Adipose tissue (tissue), 3 donors: ENCODE data around the gene WWP2. TPM values are rescaled to one million over a fixed set of nuclear protein-coding genes. Genes with fewer than 3 reads are reported as not detected.

Experiments used
- H3K27ac ChIP-seq: one replicate; pipeline ENCODE4 v1.5.1; 2013; ENCODE audit warnings: low read depth, low read length
- WGBS, 3 donors: extraction: QIAGEN DNeasy Blood & Tissue Kit; methylation state at CpG; one replicate each; pipeline ENCODE4 v1.1.7; 2013; 5-methylcytosine and 5-hydroxymethylcytosine counted together
- polyA plus RNA-seq, 3 donors: library from polyadenylated mRNA; stranded (reverse); fragments of 200-250 nt; gene quantifications; one replicate each; pipeline ENCODE4 v1.2.3, GENCODE V29; 2013
- donor health status: healthy with polysubstance abuse.
- donor health status: Bipolar disorder and iron deficiency.
- donor health status: healthy.

Gene WWP2
- polyA plus RNA-seq, 3 donors, result 18.9 to 25.1 (median 19.6) TPM

GRCh38 chr16:69925311-69925710, 163.2 kb downstream of the WWP2 start:
- H3K27ac ChIP-seq, result no peak overlapping the region
- WGBS, 3 donors, result 56 to 60% (median 60%) methylated on average over 8 of the region's 8 CpGs

GRCh38 chr16:69926241-69926640, 164.1 kb downstream of the WWP2 start:
- H3K27ac ChIP-seq, result no peak overlapping the region
- 80 to 94% (median 90%) methylated on average over 8 of the region's 8 CpGs for WGBS, 3 donors

- H3K27ac ChIP-seq, result no peak overlapping the region
- whole genome bisulfite sequencing, 3 donors, result 43 to 52% (median 48%) methylated on average over 17 of the region's 17 CpGs
These were observed 165.1 kb downstream of the WWP2 start for GRCh38 chr16:69927056-69927757.

DNA sequence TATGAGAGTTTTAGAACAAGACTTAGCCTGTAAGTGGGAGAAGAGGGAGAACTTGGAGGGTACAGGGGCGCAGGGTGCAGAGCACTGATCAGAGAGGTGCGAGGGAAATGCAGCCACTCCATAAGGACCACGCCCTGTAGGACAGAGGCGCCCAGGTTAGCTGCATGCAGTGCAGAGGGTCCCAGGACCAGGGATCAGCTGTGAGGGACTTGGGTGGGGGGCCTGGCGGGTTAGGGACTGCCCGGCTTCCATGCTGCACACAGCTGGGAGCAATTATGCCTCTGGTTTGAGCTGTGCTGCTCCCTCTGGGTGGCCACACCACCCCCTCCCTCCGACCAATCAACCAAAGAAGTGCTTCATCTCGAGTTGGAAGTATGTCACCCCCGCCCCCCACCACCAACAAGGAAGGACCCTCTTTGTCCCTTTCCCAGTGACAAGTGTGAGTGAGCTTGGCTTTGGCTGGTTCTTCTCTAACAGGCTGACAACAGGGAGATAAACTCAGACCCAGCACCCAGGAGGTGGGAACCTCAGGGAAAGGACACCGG, 166.8 kb downstream of the WWP2 start:
- no peak overlapping the region for H3K27ac ChIP-seq
- WGBS, 3 donors, result 84 to 95% (median 94%) methylated on average over 10 of the region's 10 CpGs

DNA sequence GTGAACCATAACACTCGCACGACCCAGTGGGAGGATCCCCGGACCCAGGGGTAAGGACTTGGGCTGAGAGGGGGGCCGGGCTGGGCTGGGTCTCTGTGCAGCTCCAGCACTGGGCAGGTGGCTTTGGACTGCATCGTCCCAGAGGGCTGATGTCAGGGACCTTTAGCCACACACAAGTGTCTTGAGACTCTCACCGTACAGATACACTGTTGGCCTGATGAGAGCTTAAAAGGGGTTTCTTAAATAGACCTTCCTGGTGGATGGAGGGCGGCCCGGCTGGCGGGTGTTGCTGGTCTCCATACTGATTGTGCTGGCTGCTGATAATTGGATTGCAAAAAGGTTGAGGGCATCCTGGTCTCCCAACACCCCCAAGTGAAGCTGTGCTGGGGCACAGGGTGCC, 167.3 kb downstream of the WWP2 start:
- 87 to 97% (median 88%) methylated on average over 9 of the region's 9 CpGs for WGBS, 3 donors
- no peak overlapping the region for H3K27ac ChIP-seq

DNA sequence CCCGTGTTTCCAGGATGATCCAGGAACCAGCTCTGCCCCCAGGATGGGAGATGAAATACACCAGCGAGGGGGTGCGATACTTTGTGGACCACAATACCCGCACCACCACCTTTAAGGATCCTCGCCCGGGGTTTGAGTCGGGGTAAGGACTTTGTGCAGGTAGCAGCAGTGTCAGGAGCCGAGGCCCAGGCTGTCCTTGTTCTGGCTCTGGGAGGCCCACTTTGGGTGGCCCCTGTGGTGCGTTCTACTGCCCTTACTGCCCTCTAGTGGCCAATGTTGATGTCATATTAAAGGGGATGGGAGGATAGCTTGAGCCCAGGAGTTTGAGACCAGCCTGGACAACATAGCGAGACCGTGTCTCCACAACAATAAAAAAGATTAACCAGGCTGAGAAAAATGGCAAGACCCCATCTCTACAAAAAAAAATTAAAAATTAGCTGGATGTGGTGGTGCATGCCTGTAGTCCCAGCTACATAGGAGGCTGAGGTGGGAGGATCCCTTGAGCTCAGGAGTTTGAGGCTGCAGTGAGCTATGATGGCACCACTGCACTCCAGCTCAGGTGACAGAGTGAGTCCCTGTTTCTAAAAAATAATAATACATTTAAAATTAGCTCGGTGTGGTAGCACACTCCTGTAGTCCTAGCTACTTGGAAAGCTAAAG, 168.1 kb downstream of the WWP2 start:
- no peak overlapping the region for H3K27ac ChIP-seq
- WGBS, 3 donors, result 65 to 71% (median 71%) methylated on average over 12 of the region's 12 CpGs

DNA sequence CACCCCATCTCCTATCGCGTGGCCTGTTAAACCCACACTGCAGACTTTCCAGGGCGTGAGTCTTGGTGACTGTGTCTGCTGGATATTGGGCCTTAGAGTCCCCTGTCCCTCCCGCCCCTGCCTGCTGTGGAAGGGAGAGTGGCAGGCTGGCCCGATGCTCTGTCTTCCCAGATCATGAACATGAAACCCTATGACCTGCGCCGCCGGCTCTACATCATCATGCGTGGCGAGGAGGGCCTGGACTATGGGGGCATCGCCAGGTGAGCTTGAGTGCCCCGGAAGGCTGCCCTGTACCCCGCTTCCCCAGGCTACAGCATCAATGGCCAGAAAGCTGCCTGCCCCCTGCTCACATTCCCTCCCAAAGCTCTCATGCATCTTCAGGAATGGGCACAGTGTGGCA, 169.5 kb downstream of the WWP2 start:
- 96 to 97% (median 96%) methylated on average over 13 of the region's 13 CpGs for WGBS, 3 donors
- H3K27ac ChIP-seq, result no peak overlapping the region

GRCh38 chr16:69932228-69932627, 170.1 kb downstream of the WWP2 start:
- H3K27ac ChIP-seq, result no peak overlapping the region
- WGBS, 3 donors, result 86 to 91% (median 87%) methylated on average over 9 of the region's 9 CpGs

GRCh38 chr16:69932691-69933392, 170.7 kb downstream of the WWP2 start:
- WGBS, 3 donors, result 74 to 93% (median 84%) methylated on average over 27 of the region's 27 CpGs
- no peak overlapping the region for H3K27ac ChIP-seq

DNA sequence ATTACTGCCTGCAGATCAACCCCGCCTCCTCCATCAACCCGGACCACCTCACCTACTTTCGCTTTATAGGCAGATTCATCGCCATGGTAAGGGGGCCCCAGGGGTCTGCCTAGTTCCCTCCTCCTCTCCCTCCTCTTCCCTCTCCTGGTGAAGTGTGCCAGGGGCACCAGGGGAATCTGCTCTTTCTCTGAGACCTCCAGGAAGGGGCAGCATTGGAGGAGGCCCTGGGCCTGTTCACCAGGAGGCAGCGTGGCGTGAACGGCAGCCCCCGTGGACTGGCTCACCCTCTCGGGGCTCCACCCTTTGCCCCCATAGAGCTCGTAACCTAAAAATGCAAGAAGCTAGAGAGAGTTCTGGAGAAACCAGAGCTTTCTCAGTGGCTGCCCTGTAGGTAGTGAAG, 171.9 kb downstream of the WWP2 start:
- WGBS, 3 donors, result 80 to 85% (median 83%) methylated on average over 10 of the region's 10 CpGs
- no peak overlapping the region for H3K27ac ChIP-seq

DNA sequence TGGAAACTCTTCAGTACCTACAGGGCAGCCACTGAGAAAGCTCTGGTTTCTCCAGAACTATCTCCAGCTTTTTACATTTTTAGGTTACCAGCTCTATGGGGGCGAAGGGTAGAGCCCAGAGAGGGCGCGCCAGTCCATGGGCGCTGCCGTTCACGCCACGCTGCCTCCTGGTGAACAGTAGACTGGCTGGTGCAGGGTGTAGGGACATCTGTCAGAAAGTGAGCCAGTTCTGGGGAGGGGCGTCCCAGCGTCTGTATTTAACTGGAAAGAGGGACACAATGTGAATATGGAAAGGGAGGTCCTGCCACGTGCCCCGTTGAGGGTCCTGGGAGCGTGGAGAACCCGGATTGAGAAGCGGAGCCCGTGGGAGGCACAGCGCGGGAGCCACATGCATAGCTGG, 172.6 kb downstream of the WWP2 start:
- 97 to 98% (median 98%) methylated on average over 17 of the region's 17 CpGs for WGBS, 3 donors
- no peak overlapping the region for H3K27ac ChIP-seq

GRCh38 chr16:69935278-69935711, 173.2 kb downstream of the WWP2 start:
- 86 to 96% (median 96%) methylated on average over 19 of the region's 19 CpGs for WGBS, 3 donors
- no peak overlapping the region for H3K27ac ChIP-seq

DNA sequence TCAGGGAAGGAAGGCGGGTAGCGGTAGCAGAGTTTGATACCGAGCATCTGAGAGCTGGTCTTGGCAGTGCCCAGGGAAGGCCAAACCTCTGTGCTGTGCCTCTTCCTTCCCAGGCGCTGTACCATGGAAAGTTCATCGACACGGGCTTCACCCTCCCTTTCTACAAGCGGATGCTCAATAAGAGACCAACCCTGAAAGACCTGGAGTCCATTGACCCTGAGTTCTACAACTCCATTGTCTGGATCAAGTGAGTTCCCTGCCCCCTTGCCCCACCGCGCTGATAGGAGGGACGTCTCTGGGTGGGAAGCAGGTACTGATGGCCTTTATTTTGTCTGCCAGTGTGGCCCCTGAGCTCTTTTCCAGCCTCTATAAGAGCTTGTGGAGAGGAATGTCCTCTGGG, 173.6 kb downstream of the WWP2 start:
- H3K27ac ChIP-seq, result no peak overlapping the region
- WGBS, 3 donors, result 93 to 96% (median 96%) methylated on average over 10 of the region's 10 CpGs

GRCh38 chr16:69936252-69936651, 174.1 kb downstream of the WWP2 start:
- H3K27ac ChIP-seq, result no peak overlapping the region
- WGBS, 3 donors, result 94 to 98% (median 96%) methylated on average over 16 of the region's 16 CpGs

DNA sequence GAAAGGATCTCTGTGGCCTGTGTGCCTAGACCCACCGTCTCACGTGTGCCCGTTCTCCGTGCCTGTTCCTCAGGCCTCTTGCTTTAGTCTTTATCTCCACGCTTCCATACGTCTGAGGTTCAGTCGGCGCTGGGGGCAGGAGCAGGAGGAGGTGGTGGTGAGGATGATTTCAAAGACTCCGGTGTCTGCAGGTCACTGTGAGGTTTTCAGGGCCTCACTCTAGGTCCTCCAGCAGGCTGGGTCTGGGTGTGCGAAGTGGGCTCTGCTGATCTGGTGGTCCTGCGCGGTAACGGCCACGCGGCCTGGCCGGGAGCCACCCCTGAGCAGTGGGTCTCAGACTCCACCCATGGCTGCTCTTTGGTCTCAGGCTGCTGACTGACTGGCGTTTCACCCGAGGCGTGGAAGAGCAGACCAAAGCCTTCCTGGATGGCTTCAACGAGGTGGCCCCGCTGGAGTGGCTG, 174.6 kb downstream of the WWP2 start:
- 95 to 98% (median 98%) methylated on average over 21 of the region's 21 CpGs for WGBS, 3 donors
- H3K27ac ChIP-seq, result no peak overlapping the region

DNA sequence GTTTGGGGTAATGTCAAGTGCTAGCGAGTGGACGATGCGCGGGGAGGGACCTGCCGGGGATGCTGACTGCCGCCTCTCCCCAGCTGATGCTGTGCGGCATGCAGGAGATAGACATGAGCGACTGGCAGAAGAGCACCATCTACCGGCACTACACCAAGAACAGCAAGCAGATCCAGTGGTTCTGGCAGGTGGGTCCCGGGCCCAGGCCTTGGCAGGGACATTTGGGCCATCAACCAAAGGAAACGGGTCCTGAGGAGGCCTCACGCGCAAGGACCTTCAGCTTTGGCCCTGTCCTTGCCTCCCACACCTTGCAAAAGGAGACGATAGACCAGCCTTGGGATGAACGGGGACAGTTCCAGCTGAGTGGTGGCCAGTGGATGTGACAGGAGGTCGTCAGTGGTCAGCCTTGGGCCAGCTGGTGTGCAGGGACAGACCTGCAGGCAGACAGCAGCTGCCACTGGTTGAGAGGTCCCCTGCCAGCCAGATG, 175.4 kb downstream of the WWP2 start:
- 87 to 92% (median 89%) methylated on average over 16 of the region's 16 CpGs for WGBS, 3 donors
- no peak overlapping the region for H3K27ac ChIP-seq

DNA sequence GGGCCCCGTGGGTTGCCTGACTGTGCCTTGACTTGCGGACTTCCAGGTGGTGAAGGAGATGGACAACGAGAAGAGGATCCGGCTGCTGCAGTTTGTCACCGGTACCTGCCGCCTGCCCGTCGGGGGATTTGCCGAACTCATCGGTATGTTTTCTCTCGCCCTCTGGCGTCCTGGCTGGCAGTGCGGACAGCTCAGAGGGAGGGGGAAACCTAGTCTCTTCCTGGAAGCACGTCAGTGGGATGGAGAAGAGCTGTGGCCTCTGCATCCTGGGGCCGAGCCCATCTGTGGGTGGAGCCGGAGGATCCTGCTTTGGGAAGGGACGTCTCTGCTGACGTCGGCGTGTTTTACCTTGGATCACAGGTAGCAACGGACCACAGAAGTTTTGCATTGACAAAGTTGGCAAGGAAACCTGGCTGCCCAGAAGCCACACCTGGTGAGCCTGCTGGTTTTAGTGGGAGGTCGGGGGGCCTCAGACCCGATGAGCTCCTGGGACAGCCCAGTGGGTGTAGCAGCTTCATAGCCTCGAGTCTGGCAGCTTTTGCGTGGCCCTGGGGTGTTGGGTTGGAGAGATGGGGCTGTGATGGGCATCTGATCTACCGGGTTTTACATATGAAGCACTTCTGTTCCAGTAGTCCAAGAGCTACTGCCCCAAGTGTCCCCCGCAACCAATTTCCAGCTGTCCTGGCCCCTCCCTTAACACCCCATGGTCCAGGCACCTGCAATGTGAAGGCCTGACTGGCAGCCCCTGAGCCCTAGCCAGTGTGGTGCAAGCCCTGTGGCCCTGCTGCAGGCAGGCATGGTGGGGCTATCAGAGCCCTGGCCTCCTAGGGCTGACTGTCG, 177.1 kb downstream of the WWP2 start:
- WGBS, 3 donors, result 91 to 95% (median 93%) methylated on average over 28 of the region's 28 CpGs
- no peak overlapping the region for H3K27ac ChIP-seq
